ENCODE data around the gene HOMER2.

GRCh38 chr15:82895983-82896382 lies 56.5 kb downstream of the HOMER2 start:
- TF ChIP-seq PATZ1 (CRISPR knock-in tag; IDR thresholded peaks at IDR 0.05; ENCODE audit: borderline replicate concordance) = no peak
- no peak for TF ChIP-seq BACH2 (CRISPR knock-in tag; IDR thresholded peaks at IDR 0.05; ENCODE audit: borderline replicate concordance)
- no peak for TF ChIP-seq TCF4 (CRISPR knock-in tag; IDR thresholded peaks at IDR 0.05; ENCODE audit: borderline replicate concordance)
- TF ChIP-seq ARNTL (CRISPR knock-in tag; IDR thresholded peaks at IDR 0.05; ENCODE audit: borderline replicate concordance, low read depth) = no peak
- no peak for TF ChIP-seq RARB (CRISPR knock-in tag; IDR thresholded peaks at IDR 0.05)
- no peak for TF ChIP-seq CREB5 (CRISPR knock-in tag; IDR thresholded peaks at IDR 0.05; ENCODE audit: low read depth)
- no peak for TF ChIP-seq TSHZ2 (CRISPR knock-in tag; IDR thresholded peaks at IDR 0.05)

All from SK-N-SH treated with all-trans-retinoic acid at 6 μM for 48 hours (cell line).